ENCODE data around the gene ADAT3.

ADAT3 gene

GRCh38 chr19:1956868-1957492 is 51.8 kb downstream of the ADAT3 start:
- DNase-seq (ENCODE audit: low spot score), result no peak

GRCh38 chr19:1957562-1958248 is 52.5 kb downstream of the ADAT3 start:
- no peak for DNase-seq (ENCODE audit: low spot score)

GRCh38 chr19:1959928-1960589 is 54.9 kb downstream of the ADAT3 start:
- no peak for DNase-seq (ENCODE audit: low spot score)

GRCh38 chr19:1961000-1961883 is 56.0 kb downstream of the ADAT3 start:
- no peak for DNase-seq (ENCODE audit: low spot score)

- no peak for DNase-seq (ENCODE audit: low spot score)
Observed at GRCh38 chr19:1962674-1963073, 57.5 kb downstream of the ADAT3 start.
